Right hindlimb (tissue), 1 donor: ENCODE data around the gene IFT20.
"Not testable (repeated sequence)": the region's sequence is repeated elsewhere in the genome, so short reads cannot be mapped to it uniquely, and the experiment has no call there.

ENCODE experiments used
- DNase-seq: peaks from one replicate; pipeline ENCODE4 v3.0.0-alpha.2; 2018

The IFT20 gene

DNA sequence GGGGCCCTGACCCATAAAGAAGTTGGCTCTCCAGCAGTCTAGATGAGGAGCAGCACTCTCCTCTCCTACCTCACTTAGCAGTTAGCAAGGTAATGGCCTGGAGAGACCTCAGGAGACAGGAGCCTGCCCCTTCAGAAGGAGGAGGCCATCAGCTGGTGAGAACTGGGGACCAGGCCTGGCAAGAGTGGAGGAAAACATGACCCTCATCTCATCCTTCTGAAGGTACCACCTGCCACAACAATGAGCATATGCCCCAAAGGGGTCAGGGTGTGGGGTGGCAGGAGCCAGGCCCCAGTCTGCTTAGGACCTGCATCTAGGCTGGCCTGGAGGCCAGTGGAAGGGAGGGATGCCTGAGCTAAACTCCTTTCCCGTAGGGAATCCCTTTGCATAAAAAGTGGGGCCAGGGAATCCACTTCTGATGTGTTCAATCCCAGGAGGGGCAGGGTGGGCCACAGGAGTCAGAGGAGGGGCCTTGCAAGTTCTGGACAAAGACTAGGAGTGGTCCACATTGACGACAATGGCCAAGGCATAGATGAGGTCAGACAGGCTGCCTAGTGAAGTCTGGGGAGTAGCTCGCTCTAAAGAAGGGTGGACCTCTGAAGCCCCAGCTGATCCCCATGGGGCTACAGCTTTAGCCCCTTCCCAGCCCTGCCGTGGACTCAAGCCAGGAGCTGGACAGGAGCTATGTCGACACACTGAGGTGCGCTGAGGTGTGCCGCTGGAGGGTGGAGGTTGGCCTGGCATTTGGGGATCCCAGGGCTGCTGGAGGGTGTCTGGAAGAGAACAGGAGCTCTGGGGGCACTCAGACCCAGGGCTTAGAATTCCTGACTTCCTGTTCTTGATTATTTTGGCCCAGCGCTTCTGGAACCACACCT lies 28.7 kb upstream of the IFT20 start:
- DNase-seq = no peak

DNA sequence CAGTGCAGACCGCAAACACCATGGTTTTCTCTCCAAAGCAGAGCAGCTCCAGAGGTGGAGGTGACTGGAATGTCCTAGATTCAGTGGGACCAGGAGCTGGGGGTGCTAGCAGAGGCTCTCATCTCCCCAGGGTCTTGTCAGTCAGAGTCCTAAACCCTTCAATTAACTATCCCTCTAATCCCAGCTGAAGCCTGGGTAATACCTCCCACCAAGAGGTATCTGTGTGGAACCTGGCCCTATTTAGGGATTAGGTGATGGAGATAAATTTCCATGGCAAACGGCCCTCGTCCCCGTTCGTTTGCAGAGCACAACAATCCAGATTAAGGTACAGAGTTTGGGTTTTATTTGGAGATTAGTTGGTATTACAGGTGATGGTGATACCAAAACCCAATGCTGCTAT lies 27.9 kb upstream of the IFT20 start:
- DNase-seq = no peak

DNA sequence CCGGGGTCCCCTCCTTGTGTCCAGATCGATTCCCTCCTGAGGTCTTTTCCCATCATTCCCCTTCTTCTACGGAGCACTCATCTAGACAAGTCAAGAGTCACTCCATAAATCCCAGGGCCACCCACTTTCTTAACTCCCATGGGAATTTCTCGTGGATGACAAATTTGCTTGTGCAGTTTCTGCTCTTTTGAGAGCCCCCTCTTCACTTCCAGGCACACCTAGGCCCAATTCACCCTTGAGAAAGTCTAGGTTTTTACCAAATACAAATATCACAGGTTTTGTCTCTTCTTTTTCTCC lies 22.6 kb upstream of the IFT20 start:
- no peak for DNase-seq

DNA sequence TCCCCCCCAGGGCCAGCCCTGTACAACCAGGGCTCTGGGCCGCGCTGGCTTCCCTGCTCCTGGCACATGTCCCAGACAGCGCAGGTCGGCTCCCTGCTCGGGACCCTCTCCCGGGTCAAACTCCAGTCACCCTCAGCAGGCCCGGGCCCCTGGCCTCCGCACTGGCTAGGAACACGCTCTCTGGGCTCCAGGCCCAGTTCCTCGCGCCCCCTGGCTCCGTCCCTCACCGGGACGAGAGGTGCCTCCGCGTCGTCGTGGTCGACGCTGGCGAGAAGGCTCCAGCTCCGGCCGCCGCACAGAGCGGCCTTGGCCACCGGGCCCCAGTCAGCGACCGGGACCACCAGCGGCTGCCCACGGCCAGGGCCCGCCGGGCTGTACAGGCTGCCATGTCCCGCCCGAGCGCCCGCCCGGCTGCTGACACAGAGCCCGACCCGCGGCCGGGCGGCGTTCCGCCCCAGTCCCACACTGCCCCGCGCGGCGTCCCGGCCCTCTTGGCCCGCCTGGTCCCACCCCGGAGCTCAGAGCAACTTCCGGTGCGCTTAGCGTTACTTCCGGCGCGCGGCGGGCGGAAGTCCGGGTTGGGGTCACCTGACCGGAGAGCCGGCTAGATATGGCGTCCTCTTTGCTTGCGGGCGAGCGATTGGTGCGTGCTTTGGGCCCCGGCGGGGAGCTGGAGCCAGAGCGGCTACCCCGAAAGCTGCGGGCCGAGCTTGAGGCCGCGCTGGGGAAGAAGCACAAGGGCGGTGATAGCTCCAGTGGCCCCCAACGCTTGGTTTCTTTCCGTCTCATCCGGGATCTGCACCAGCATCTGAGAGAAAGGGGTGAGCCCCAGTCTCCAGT lies 22.0 kb upstream of the IFT20 start, which contains the start of gene POLDIP2:
POLDIP2 (minus strand) TSS at position 467 of the 840 bp plus-strand sequence; CDS start at position 388, 79 bp downstream.
- peak; percentile 98 for DNase-seq

DNA sequence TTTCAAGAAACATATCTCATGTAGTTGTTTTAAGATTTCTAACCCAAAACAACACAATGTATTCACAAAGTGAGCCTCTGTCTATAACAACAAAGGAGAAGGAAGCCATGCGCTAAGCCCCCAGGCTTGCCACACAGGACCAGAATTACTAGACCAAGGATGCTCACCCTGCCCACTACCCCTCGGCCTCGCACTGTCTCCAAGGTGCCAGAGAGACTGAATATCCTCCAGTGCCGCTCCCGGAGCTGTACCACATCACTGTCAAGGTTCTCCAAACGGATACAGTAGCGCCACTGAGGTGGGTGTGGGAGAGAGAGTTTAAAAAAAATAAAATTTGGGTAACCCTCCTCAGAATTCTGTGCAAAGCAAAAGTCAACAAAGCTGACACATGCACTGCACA lies 15.0 kb upstream of the IFT20 start:
- no peak for DNase-seq

DNA sequence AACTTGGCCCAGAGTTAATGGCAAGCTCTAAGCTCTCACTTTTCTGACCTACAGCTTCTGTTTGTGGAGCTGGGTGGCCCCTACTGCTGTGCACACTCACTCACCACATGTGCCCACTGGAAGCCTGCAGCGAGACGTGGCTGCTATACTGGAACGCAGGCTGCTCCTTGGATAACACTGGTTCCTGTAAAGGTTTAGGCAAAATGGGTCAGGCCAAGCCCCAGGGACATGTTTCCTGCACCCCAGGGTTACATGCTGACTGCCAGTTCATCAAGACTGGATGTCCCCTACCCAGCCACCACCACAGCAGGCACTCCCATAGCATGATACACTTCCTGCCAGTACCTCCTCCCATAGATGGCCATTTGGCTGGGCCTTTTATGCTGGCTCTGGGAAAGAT lies 13.7 kb upstream of the IFT20 start:
- no peak for DNase-seq

DNA sequence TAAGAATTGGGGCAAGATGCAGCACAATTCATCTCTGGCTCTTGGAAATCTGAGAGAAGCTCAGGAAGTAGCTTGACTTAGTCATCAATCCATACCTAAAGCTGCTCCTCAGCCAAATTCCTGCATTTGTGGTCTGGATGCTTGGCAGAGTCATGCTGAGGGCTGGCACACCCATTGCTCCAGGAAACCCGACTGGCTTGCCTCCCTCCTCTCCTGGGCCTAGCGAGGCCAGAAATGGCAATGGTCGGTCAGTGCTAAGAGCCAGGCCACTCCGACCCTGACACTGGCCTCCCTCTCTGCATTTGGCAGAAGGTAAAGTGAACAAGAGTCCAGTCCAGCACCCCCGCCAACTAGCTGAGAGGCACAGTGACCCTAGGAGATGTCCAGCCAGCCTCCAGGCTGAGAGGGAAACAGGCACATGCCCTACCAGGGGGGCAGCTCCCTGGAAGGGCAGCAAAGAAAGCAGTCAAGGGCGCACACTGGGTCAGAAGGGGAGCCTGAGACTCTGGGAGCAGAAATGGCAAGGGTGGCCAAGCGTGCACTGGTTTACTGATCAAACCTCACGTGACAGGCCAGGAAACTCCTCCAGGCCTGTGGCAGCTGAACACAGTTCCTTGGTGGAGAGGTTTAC lies 12.1 kb upstream of the IFT20 start:
- no peak for DNase-seq

DNA sequence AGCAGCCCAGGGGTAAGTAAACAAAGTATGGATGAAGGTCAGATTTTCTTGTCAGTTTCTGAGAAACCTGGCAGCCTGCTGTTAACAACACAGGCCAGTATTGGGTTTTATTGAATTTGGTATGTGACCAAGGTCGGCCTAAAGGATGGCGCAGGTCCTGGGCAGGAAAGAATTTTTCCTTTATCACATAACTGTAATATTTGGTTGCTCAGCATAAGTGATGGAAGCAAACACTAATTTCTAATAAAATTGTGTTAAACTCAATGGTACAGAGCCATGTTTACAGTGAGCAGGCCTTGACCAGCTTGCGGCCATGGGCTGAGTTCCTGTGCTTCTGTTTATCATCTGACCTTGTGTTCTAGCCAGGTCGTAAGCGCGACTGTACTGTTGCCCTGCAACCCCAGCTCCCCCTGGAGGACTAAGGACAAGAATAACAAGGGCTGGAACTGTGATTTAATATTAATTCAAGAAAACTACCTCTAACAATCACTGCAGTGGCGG lies 11.5 kb upstream of the IFT20 start:
- no peak for DNase-seq

DNA sequence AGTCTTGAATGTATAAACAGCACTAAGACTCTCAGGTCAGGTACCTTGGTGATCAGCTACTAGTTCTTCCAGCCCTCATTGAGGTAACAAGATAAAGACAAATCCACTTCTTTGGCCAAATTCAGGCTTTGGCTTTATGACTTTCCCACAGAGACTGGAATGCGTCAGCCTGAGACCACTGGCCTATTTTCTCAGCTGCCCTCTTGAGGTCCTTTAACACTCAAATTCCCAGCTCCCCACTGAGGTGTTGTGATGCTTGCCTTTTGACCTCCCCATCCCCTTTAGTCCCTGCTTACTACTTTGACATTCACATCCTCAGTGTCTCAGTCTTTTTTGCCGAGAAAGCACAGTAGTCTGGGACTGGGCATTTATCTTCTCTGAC lies 10.9 kb upstream of the IFT20 start:
- no peak for DNase-seq

DNA sequence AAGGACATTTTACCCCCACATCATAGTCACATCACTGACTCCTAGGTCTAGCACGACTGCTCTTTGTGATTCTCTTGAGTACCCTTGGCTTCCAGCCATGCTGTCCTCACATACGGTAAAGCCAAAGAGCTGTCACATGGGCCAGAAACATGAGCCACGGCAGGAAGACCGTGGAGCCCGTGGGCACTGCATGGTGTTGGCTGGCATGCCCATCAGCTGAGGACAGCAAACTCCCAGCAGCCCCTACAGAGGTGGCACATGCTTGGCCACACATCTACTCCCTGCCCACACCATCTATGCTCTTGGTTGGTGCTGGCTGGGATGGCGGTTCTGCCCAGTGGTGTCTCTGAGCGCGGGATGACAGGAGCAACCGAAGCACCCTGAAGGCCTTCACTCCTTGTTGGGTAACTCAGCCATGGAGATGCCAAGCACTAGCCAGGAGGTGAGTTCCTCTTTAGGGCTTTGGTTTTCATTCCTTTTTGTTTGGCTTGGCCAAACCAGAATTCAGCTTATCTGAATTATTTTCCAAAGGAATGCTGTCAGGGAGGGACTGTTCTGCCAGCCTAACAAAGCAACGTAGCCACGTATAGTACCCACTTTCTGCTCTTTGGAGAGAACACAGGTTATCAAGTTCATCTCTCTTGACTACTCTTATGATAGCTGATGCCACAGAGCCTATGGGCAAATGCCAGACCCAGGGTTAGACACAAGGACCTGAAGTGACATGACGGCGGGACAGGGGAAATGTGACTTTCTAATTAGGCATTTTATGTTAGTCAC lies 10.3 kb upstream of the IFT20 start:
- no peak for DNase-seq

DNA sequence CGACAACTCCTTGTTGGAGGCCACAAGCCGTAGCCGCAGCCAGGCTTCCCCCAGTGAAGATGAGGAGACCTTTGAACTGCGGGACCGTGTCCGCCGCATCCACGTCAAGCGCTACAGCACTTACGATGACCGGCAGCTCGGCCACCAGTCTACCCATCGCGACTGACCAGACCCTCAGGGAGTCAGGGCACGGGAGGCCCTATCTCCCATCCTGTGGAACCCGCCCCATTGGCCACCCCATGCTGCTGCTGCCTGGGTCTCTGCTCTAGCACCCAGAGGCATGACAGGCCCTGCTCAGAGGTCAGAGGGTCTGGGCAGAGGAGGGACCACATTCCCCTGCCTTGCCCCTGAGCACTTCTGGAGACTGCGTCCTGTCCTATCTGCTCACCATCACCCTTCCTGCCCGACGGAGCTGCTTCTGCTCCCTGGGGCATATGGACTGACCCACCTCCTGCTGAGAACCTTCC lies 9.2 kb upstream of the IFT20 start:
- no peak for DNase-seq

DNA sequence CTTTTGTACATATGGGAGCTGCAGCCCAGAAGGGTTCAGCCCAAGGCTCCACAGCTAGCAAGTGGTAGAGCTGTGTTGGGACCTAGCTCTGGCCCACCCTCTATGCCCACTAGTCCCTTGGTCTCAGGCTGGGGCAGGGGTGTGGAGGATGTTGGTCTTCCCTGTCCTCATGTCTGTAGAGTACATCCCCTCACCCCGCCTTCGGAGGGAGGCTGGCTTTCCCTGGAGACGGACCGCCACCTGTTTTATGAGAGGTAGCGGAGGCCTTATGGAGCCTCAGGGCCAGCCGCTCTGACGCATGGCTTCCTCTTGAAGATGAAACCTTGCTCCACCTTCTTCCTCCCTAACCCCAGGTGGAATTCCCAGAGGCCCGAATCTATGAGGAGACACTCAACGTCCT lies 8.7 kb upstream of the IFT20 start:
- DNase-seq = no peak

DNA sequence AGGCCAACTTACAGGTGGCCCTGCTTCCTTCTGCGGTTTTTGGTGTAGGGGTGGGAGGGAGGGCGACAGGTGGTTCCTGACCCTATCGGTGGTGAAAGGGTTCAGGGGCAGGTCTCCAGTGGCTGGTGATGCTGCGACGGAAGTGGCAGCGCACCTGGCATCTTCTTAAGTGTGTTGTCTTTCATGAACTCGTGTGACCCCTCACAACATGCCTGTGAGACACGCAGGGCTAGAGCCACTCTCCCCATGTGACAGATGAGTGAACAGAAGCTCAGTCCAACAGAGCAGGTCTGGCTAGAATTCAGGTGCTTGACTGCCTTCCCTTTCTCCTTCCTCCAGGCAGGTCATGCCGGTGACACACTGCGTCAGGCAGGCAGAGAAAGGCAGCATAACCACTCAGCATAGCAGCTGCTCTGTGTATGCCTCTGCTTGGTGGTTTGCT lies 8.2 kb upstream of the IFT20 start:
- DNase-seq = no peak

DNA sequence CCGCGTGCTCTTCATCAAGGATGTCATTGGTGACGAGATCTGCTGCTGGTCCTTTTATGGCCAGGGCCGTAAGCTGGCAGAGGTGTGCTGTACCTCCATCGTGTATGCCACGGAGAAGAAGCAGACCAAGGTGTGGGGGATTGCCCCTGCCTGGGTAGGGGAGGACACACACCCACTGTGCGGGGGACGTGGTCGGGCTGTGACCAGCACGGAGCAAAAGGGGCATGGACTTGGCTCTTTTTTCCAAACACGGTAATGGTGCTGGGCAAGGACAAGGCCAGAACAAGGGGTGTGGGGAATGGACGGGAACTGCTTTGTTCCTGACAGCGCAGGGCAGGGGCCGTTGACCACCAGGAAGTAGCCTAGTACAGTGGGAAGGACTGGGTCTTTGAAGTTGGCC lies 7.0 kb upstream of the IFT20 start:
- DNase-seq = no peak

DNA sequence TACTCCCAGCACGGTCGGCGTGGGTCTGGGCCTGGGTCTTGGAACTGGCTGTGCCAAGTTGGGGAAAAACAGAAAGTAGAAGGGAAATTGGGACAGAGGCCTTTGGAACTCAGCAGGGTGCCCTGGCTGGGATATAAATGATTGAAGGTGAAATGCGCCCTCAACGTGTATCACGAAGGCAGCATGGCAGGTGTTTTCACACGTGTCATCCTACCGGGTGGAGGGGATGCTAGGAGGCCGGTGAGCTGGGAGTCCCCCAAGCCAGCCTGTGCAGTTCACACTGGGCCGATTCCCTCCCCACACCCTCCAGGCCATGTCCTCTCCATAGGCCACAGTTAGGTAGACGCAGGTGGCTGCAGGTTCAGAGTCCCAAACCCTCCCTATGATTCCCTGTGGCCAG lies 6.2 kb upstream of the IFT20 start:
- no peak for DNase-seq

DNA sequence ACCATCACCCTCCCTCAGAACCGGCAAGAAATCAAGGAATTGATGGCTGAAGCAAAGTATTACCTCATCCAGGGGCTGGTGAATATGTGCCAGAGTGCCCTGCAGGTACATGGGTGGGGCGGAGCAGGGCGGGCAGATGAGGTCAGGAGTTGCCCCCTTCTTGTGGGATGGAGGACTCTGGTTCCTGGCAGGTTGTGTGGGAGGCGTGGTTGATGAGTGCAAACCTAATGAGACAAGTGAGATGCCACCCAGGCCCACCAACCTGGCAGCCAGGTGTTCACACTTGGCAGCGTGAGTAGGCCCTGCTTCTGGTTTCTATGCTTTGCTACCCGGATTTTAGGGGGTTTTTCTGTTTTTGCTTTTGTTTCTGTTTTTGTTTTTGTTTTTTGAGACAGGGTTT lies 5.1 kb upstream of the IFT20 start:
- no peak for DNase-seq

DNA sequence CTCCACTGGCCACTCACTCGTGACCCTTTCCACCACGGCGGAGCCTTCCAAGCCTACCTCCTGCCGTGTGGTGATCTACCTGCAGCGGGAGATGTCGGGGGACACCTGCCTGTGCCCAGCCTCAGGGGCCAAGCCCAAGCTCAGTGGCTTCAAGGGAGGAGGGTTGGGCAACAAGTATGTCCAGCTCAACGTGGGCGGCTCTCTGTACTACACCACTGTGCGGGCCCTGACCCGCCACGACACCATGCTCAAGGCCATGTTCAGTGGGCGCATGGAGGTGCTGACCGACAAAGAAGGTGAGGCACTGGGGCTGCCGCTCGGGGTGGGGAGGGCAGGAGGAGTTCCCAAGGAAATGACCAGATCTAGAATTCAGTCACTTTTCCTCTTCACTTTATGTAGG lies 4.2 kb upstream of the IFT20 start:
- DNase-seq = no peak

DNA sequence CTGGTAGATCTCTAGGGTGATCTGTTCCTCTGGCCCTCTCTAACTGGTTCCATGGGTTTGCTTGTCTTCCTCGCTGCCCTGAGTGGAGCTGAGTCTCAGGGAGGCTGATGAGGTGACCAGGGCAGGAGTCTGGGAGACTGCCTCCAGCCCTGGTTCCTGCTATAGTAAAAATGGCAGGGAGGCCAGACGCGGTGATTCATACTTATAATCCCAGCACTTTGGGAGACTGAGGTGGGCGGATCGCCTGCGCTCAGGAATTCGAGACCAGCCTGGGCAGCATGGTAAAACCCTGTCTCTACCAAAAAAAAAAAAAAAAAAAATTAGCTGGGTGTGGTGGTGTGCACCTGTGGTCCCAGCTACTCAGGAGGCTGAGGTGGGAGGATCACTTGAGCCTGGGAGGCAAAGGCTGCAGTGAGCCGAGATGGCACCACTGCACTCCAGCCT lies 3.5 kb upstream of the IFT20 start:
- not testable (repeated sequence) for DNase-seq

DNA sequence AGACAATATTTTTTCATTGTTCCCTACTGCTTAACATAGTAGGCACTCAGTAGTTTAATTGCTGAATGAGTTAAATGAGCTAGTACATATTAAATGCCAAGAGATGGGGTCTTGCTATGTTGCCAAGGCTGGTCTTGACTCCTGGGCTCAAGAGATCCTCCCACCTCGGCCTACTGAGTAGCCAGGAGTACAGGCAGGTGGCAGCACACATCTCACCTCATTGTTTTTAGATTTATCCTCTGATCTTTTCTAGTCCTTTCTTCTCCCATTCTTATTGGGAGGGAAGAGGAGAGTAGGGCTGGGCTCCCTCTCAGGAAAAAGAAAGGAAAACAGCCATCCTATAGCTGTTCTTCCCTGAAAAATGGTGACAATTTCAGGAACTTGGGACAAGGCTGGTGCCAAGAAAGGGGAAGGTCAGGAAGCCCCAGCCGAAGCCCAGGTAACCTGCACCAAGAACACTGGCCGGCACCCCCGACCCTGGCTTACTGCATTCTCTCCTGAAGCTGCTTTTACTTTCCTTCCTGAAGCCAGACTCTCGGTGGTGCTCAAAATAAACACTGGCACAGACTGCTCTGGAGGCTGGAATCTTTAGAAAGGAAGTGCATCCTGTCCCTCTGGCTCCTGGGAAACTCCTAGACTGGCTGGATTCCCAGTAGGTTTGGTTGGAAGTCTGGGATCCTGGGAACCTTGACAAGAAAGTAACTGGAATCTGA lies 2.9 kb upstream of the IFT20 start:
- DNase-seq = no peak

DNA sequence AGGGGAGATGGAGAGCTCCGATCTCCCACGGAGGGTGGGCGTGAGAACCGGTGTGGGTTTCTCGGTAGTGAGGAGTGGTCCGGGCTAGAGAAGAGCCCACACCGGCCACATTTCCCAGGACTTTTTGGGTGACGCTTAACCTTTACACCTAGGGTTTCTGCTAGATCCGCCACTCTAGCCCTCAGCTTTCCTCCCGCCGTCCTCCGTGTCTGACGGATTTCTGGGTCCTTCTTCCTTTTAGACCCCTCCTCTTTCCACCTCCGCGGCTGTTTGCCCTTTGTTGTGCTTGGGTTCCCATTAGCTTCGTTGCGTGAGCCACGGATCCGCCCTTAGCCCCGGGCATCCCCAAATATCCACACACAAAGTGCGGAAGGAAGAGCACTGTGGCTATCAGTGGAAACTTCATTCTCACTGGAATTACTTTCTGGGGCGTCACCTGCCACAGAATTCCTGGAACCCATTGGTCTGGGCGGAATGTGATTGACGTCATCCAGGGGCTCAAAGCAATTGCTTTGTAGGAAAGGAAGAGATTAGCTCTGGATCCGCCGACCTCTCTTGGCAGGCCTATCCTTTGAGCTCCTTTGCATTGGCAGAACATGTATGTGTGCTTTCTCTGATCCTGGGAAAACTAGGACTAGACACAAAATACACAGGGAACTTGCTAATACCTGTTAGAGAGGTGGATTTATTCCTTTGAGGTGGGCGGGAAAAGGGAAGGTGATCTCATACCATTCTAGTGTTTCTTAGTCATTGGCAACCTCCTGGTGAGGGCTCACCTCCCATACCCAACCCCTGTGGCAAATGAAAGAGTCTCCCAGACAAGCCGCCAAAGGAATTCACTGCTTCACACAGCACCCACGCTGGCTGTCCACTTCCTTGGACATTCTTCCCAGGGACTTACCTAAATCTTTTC lies 943 bp upstream of the IFT20 start:
- DNase-seq = peak; percentile 76
